GM18873 (cell line): ENCODE measurements around the gene RAB25.
"Not testable (repeated sequence)": the region's sequence is repeated elsewhere in the genome, so short reads cannot be mapped to it uniquely, and the experiment has no call there.

Experiments used
- ATAC-seq: cut with Tn5 transposase; IDR thresholded peaks from one replicate; pipeline ENCODE4 v1.9.1; 2021; ENCODE audit warnings: mild to moderate bottlenecking, moderate library complexity, moderate number of reproducible peaks; ENCODE audit not compliant: unreplicated experiment, low FRiP score

Gene RAB25

GRCh38 chr1:156053768-156054499 lies 7.0 kb upstream of the RAB25 start, which contains the start of gene UBQLN4:
Gene UBQLN4, minus strand, starts transcription at chr1:156053798. Its CDS starts 97 bp downstream, at chr1:156053701.
- ATAC-seq, result no peak

- peak; percentile 70 for ATAC-seq
These were observed 6.3 kb upstream of the RAB25 start, which contains the start of gene LAMTOR2 for GRCh38 chr1:156054500-156055280. Gene LAMTOR2, plus strand, starts transcription at chr1:156054782. Its CDS starts 108 bp downstream, at chr1:156054890.

GRCh38 chr1:156055281-156056048 lies 5.5 kb upstream of the RAB25 start:
- ATAC-seq, result no peak

GRCh38 chr1:156056326-156056849 lies 4.6 kb upstream of the RAB25 start:
- no peak for ATAC-seq

- ATAC-seq, result no peak
These were observed 1.2 kb downstream of the RAB25 start for GRCh38 chr1:156062189-156062588.

GRCh38 chr1:156063997-156064285 lies 3.0 kb downstream of the RAB25 start:
- ATAC-seq, result no peak

- ATAC-seq, result no peak
These were observed 3.7 kb downstream of the RAB25 start for GRCh38 chr1:156064615-156065014.

GRCh38 chr1:156065212-156065611 lies 4.3 kb downstream of the RAB25 start:
- ATAC-seq, result no peak

GRCh38 chr1:156065871-156066270 lies 4.9 kb downstream of the RAB25 start:
- ATAC-seq, result no peak

- ATAC-seq, result no peak
These were observed 6.3 kb downstream of the RAB25 start for GRCh38 chr1:156067262-156067661.

- ATAC-seq, result no peak
These were observed 8.8 kb downstream of the RAB25 start for GRCh38 chr1:156069490-156070455.

GRCh38 chr1:156070548-156070947 lies 9.6 kb downstream of the RAB25 start:
- ATAC-seq, result no peak

GRCh38 chr1:156071332-156071816 lies 10.4 kb downstream of the RAB25 start:
- not testable (repeated sequence) for ATAC-seq

- no peak for ATAC-seq
These were observed 11.3 kb downstream of the RAB25 start for GRCh38 chr1:156072251-156072650.

GRCh38 chr1:156073110-156073687 lies 12.2 kb downstream of the RAB25 start:
- no peak for ATAC-seq

GRCh38 chr1:156073740-156074139 lies 12.8 kb downstream of the RAB25 start:
- ATAC-seq, result no peak

- ATAC-seq, result no peak
These were observed 13.7 kb downstream of the RAB25 start for GRCh38 chr1:156074661-156075060.

- no peak for ATAC-seq
These were observed 14.2 kb downstream of the RAB25 start for GRCh38 chr1:156075162-156075561.

GRCh38 chr1:156075775-156076204 lies 14.8 kb downstream of the RAB25 start:
- ATAC-seq, result no peak
